ENCODE data around the gene USHBP1. TPM values are rescaled to one million over a fixed set of nuclear protein-coding genes. Genes with fewer than 3 reads are reported as not detected.

Gene USHBP1
- total and polyA plus RNA-seq, 12 donors = 0.71 to 23.6 (median 5.3) TPM

DNA sequence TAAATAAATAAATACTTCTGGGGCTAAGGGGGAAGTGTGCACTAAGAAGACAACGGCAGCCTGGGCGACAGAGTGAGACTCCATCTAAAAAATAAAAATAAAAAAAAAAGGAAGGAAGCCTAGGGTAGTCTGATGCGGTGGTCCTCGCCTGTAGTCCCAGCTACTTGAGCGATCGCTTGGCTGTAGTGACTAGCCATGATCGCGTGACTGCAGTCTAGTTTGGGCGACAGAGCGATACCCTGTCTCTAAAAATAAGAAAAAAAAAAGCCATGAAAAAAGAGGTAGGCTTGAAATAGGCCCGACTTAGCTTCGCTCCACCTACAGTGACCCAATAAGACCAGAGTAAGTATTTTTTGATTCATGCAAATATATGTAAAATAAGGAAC, 2.0 kb upstream of the USHBP1 start:
- intact Hi-C loops (cut with DNase I) = no loop called here
- WGBS, 4 donors = 68 to 73% (median 71%) methylated on average over 12 of the region's 12 CpGs
- H3K27me3 ChIP-seq = no peaks in the 10 kb centered on the region
- peaks cover 0 to 26% of the 10 kb centered on the region in 2 donors for H3K36me3 ChIP-seq (replicated peaks in 1 of 2)
- peak in 1 of 7 donors; percentile 13 for DNase-seq
- H3K27ac ChIP-seq = peak overlapping the region in 1 of 5 donors; percentile 38
- no peak overlapping the region for H3K4me3 ChIP-seq
- H3K4me1 ChIP-seq (replicated peaks in 1 of 2) = peaks cover 8 to 10% of the 10 kb centered on the region in 2 donors
- TF ChIP-seq POLR2A (IDR thresholded peaks at IDR 0.05) (no peak), CTCF (IDR thresholded peaks at IDR 0.05) (no peak)
- no peaks in the 10 kb centered on the region for H3K9me3 ChIP-seq (replicated peaks in 1 of 3)

GRCh38 chr19:17266026-17266425, 1.5 kb upstream of the USHBP1 start:
- H3K27me3 ChIP-seq = no peaks in the 10 kb centered on the region
- 89 to 92% (median 92%) methylated on average over 7 of the region's 7 CpGs for WGBS, 4 donors
- TF ChIP-seq CTCF (IDR thresholded peaks at IDR 0.05) (no peak), POLR2A (IDR thresholded peaks at IDR 0.05) (no peak)
- intact Hi-C loops (cut with DNase I) = no loop called here
- peaks cover 8 to 10% of the 10 kb centered on the region in 2 donors for H3K4me1 ChIP-seq (replicated peaks in 1 of 2)
- no peak overlapping the region for H3K27ac ChIP-seq
- no peak for DNase-seq
- H3K4me3 ChIP-seq = no peak overlapping the region
- H3K9me3 ChIP-seq (replicated peaks in 1 of 3) = no peaks in the 10 kb centered on the region
- H3K36me3 ChIP-seq (replicated peaks in 1 of 2) = peaks cover 0 to 20% of the 10 kb centered on the region in 2 donors

DNA sequence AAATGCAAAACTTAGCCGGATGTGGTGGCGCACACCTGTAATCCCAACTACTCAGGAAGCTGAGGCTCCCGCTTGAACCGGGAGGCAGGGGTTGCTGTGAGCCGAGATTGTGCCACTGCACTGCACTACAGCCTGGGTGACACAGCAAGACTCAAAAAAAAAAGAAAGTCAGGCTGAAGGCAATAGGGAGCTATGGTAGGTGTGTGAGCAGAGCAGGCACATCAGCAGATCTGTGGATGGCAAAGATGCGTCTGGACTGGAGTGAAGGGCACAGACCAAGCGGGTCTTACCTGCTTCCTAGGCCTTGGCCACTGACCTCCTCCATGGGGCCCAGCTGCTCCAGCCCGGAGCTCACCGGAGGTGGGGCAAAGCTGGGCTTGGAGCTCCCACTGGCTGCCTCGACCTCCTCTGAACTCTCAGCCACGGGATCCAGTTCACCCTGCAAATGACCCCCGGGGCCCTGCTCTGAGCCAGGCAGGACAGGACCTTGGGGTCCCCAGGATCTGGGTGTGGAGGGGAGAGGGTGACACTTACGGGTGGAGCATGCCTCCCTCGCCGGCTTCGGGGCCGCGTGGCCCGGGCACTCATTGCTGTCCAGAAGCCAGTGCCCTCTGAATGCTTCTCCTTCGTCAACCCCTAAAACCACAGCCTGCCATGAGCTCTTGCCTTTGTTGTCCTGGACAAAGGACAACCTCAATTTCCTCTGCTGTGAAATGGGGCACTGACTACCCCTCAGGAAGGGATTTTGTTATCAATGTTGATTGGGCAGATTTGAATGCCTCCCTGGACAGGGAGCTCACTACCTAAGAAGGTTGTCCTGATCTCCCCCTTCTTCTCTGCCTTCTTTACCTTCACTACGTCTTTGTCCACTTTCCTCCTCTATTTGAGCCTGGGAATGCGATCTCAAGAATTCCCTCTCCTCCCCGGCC, 569 bp downstream of the USHBP1 start:
- H3K27ac ChIP-seq = peak overlapping the region in 2 of 5 donors; percentile 17 to 50
- 68 to 80% (median 73%) methylated on average over 23 of the region's 23 CpGs for WGBS, 4 donors
- H3K9me3 ChIP-seq (replicated peaks in 1 of 3) = peaks cover 0 to 7% (median 0%) of the 10 kb centered on the region in 3 donors
- H3K4me3 ChIP-seq = peak overlapping the region in 1 of 4 donors; percentile 44
- peaks cover 0 to 3% of the 10 kb centered on the region in 2 donors for H3K36me3 ChIP-seq (replicated peaks in 1 of 2)
- peaks cover 8 to 10% of the 10 kb centered on the region in 2 donors for H3K4me1 ChIP-seq (replicated peaks in 1 of 2)
- TF ChIP-seq POLR2A (IDR thresholded peaks at IDR 0.05) = no peak
- no peak for TF ChIP-seq CTCF (IDR thresholded peaks at IDR 0.05)
- intact Hi-C loops (cut with DNase I) = no loop called here
- no peaks in the 10 kb centered on the region for H3K27me3 ChIP-seq
- DNase-seq = no peak

DNA sequence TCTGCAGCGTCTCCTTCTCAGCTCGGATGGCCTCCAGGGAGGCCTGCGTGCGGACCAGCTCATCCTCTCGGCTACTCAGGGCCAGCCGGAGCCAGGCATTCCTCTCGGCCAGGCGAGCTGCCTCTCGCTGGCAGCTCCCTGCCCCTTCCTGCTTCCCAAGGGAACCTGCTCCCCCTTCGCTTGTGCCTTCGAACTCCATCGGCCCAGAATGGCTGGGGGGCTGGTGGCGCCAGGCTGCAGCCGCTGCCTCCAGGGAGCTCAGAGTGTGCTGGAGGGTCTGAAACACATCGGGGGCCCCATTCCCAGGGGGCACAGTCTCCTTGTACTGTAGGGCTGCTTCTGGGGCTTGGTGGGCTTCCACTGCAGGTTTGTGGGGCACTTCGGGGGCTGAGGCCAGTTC, 2.0 kb downstream of the USHBP1 start:
- no peak overlapping the region for H3K27ac ChIP-seq
- H3K27me3 ChIP-seq = no peaks in the 10 kb centered on the region
- 51 to 66% (median 60%) methylated on average over 4 to 16 of the region's 16 CpGs for WGBS, 4 donors
- intact Hi-C loops (cut with DNase I) = no loop called here
- no peaks in the 10 kb centered on the region for H3K36me3 ChIP-seq (replicated peaks in 1 of 2)
- H3K9me3 ChIP-seq (replicated peaks in 1 of 3) = peaks cover 0 to 7% (median 0%) of the 10 kb centered on the region in 3 donors
- no peak for DNase-seq
- no peak overlapping the region for H3K4me3 ChIP-seq
- no peak for TF ChIP-seq POLR2A (IDR thresholded peaks at IDR 0.05)
- no peak for TF ChIP-seq CTCF (IDR thresholded peaks at IDR 0.05)
- H3K4me1 ChIP-seq (replicated peaks in 1 of 2) = peaks cover 0 to under 1% of the 10 kb centered on the region in 2 donors
